Suppressor macrophage (primary cell): ENCODE data around the gene COL6A2.
"Not testable (repeated sequence)": the region's sequence is repeated elsewhere in the genome, so short reads cannot be mapped to it uniquely, and the experiment has no call there.

Experiments
- DNase-seq, 4 experiments: peaks; one replicate each; pipeline ENCODE4 v3.0.0-alpha.2; 2020 to 2022

The COL6A2 gene

DNA sequence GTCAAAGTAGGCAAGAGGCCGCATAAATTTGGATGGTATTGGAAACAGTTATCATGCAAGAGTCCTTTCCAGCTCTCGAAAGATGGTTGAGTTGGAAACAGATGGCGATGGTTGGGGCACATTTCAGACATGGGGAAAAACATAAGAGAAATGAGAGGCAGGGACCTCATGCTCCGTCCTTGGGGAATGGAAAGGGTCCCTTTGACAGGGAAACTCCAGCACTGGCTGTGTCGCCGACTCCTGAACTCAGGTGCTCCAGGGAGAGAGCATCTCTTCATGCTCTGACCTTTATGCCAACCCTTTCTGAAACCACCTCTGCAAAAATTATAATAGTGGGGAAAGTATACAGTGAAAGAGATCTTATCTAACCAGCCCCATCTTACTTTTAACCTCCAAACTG, 36.8 kb upstream of the COL6A2 start:
- no peak for DNase-seq

DNA sequence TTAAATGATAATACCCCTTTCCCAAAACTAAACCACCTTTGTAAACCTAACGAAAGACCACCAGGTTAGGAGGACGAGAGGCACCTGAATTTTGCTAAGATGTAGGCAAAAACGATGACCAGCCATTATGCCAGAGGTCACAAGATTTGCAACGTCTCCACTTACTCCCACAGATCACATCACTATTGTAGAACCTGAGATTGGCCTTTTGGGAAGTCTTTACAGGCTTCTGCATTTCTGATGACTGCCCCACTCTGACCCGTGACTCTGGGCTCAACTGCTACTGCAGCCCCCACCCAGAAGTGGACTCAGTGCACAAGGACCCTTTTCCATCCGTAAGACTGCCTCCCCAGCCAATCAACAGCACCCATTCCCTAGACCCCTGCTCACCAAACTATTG, 36.4 kb upstream of the COL6A2 start:
- peak; percentile 9 to 51 (median 36) for DNase-seq

DNA sequence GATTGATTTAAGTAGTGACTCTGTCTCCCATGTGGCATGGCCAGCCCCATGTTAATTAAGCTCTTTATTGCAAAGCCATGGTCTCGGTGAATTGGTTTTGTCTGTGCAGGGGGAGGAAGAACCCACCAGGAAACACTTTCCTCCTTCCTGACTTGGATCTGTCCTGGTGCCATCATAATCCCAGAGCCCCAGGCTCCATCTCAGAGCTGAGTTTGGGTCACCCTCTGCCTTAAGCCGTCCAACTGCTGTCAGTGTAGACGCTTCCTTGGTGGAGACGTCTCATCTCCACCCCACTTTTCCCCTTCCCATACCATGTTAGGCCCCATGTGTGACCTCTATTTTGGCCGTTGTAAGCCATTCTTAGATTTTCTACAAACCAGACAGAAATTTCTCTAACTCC, 36.0 kb upstream of the COL6A2 start:
- no peak for DNase-seq

DNA sequence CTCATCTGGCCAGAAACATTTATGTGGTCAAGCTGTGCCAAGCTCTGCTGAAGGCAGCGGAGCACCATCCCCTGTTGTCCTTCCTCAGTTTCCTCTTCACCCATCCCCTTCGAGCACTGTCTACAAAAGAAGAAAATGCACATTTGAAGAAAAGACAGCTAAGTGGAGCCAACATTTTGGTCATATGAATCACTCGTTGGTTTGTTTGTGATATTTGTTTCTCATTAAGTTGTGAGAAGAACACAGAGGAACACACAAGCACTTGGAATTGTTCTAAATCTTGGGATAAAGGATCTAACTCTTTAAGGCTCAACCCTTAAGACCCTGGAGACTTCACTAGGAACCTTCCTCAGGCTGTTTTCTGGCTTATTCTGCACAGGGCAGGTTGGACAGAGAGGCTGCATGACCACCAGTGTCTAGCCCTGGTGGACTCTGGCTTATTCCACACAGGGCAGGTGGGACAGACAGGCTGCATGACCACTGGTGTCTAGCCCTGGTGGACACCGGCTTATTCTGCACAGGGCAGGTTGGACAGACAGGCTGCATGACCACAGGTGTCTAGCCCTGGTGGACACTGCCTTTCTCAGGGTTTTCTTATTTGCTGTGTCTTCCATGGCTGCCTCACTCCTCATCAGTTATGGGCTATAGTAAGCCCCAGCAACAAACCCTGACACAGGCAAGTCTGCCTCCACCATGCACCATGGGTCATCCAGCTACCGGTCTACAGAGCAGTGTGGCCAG, 35.3 kb upstream of the COL6A2 start:
- DNase-seq: no peak

DNA sequence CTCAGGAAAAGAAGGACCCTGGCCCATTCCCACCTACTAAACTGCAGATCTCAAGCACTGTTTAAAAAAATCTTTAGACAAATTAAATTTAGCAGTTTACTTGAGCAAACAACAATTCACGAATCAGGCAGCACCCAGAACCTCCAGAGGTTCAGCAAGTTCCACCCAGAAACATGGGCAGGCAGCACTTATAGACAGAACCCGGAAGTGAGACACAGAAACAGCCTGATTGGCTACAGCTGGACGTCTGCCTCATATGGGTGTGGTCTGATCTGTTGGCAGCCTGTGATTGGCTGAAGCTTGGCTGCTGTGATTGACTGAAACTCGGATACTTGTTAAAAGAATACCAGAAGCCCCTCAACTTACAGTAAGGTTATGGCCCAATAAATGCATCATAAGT, 34.7 kb upstream of the COL6A2 start:
- DNase-seq: no peak

DNA sequence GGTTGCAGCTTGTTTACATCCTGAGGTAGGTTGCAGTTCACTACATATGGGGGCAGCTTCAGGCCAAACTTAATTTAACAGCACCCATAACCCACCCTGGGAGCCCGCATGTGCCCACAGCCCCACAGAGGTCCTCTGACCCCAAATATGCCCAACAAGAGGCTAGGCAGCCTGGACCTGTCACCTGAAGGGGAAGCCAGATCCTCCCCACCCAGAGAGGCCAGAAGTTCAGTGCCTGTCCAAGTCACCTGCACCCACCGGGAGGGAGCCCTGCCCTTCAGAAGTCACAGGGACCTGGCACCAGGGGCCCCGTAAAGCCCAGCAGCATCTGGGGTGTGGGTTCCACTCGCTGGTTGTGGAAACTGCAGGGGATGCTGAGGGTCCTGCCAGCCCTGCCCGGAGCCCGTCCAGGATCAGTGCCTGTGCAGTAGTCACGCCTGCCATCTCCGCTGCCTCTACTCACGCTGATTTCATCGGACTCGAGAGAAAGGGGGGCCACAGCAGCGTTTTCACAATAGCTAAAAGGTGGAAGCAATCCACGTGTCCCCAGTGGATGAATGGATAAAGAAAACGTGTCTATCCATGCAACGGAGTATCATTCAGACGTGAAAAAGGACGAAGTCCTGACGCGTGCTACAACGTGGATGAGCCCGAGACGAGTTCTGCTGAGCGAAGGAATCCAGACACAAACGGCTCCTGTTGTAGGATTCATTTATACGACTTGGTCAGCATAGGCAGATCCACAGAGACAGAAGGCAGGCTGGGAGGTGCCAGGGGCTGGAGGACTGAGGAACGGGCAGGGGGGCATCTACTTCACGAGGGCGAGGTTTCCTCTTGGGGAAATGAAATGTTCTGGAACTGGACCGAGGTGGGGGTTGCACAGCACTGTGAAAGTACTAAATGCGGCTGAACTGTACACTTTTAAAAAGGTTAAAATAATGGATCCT, 33.9 kb upstream of the COL6A2 start:
- no peak for DNase-seq

DNA sequence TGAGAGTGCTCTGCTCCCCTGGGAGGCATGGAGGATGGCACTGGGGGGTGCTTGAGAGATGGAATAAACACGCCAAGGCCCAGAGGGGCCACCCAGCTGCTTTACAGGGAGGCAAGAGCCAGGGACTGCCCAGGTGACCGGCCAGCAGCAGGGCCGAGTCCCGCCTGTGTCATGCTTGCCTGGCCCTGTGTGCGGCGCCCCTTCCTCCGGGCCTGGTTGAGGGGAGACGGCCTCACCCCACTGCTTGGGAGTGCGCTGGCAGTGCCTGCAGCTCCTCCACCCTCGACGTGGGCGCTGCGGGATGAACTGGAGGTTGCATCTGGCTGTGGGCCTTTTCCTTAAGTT, 33.1 kb upstream of the COL6A2 start:
- DNase-seq: no peak

DNA sequence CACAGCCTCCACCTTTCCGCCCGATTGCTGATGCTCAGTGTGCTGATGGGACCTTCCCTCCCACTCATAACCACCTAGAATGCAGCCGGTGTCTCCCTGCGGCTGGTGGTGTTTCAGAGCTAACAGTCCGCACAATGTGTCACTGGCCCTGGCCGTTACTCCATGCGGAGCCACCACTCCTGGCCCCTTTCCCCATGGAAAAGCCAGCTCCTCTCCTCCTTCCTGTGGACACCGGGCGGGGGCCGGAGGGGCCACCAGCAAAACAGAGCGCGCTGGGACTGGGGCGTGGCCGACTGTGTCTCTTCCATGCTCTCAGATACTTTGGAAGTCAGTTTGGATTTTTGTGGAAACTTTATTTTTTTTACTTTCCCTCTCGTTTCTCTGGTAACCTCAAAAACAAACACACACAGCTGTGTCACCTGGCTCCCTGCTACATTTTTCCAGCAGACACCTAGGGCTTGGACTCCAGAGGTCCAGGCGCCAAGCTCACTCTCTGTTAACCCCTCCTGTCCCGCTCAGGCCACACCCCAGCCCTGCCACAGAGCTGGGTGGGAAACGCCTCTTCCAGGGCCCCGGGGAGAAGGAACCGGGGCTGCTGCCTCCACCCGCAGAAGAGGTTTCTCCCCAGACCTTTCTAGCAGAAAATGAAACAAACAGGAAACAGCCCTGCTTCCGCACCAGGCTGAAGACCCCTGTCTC, 32.5 kb upstream of the COL6A2 start:
- no peak for DNase-seq

DNA sequence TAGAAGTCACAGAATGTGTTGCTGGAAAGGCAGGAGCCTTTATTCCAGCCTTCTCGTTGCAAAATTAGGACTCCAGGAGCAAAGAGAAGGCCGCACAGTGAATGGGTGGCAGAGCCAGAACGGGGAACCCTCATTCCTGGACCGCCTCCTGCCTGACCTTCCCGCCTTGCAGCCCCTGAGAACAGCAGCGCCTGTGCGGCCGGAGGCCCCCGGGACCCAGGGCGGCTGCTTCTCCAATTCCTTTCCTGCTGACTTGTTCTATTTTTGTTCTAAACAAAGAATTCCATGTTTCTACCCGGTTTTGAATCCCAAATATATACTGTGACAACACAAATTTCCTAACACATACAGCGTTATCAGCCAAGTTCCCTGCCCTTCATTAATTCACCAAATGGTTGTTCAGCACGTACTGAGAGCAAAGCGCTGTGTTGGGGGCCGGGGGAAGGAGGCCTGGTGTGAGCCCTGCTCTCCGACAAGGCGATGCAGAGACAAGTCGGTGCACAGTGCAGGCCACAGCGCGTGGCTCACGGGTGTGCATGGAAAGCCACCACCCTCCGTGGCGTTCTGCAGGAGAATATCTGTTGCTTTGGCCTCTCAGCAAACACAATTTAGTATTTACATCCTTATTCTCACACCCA, 31.9 kb upstream of the COL6A2 start:
- no peak for DNase-seq

DNA sequence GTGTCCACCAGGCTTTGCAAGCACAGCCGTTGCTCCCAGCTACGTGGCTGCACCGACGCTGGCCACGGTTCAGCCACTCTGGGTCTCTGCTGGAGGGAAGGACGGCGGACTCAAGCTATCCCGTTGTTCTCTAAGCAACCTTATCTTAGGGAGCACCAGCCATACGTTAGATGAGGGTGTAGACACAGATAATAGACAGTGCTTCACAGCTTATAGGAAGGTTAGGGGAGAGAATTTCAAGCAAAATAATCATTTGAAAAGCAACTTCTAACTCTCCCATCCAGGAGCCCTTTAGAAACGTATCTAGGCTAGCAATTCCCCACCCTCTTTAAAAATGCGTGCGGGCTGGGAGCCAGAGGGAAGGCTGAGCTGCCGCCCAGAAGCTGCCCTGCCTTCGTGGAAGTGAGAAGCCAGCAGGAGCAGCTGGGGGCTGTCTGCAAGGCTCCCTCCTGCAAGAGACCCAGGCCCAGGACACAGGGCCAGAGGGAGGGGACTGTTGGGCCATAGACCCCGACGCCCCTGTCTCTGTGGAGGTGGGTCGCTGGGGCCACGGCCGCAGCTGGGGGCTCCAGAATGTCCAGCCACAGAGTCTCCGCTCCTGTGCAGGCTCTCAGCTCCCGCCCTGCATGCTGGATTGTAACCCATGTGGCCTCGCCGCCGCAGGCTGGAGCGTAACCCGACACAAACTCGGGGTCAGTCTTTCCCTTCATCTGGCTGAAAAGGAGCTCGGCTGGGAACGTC, 31.2 kb upstream of the COL6A2 start:
- no peak for DNase-seq

DNA sequence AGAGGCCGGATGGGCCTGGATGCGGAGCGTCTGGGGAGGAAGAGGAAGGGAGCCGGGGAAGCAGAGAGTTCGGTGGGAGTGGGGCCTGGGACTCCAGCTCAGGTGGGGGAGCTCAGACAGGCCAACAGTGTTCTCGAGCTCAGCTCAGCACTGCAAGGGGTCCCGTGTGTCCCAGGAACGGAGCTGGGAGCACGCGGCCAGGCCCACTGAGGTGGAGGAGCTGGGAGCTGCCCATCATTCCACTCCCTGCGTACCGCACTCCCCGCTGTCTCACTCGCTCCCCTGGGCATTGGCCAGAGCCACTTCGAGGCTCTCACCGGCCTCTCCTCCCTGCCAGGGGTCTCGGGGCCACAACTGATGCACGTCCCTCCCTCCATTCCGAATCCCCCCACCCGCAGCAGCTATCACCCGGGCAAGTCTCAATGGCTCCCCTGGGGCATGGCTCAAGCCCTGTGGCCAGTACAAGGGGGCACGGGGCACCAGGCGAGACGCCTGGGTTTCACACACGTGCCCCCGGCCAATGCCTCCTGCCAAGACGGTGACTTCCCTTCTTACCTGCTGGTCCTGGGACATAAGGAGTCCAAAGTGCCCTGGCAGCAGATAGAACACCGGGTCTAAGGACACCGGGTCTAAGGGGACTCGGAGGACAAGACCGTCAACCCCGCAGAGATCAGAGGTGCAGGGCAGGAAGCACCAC, 30.3 kb upstream of the COL6A2 start:
- DNase-seq: no peak

DNA sequence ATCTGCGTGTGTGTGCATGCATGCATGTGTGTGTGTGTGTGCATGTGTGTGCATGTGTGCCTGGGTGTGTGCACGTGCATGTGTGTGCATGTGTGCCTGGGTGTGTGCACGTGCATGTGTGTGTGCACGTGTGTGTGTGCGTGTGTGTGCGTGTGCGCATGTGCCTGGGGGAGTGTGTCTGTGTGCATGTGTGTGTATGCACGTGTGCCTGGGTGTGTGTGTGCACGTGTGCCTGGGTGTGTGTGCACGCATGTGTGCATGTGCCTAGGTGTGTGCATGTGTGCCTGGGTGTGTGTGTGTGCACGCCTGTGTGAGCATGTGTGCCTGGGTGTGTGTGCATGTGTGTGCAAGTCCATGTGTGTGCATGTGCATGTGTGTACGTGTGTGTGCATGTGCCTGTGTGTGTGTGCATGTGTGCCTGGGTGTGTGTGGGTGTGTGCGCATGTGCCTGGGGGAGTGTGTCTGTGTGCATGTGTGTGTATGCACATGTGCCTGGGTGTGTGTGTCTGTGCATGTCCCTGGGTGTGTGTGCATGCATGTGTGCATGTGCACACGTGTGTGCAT, 29.3 kb upstream of the COL6A2 start:
- no peak for DNase-seq

DNA sequence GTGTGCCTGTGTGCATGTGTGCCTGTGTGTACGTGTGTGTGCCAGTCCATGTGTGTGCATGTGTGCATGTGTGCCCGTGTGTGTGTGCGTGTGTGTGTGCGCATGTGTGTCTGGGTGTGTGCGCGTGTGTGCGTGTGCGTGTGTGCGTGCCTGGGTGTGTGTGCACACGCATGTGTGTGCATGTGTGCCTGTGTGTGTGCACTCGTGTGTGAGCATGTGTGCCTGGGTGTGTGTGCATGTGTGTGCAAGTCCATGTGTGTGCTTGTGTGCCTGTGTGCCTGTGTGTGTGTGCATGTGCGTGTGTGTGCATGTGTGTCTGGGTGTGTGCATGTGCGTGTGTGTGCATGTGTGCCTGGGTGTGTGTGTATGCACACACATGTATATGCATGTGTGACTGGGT, 28.7 kb upstream of the COL6A2 start:
- DNase-seq: no peak

DNA sequence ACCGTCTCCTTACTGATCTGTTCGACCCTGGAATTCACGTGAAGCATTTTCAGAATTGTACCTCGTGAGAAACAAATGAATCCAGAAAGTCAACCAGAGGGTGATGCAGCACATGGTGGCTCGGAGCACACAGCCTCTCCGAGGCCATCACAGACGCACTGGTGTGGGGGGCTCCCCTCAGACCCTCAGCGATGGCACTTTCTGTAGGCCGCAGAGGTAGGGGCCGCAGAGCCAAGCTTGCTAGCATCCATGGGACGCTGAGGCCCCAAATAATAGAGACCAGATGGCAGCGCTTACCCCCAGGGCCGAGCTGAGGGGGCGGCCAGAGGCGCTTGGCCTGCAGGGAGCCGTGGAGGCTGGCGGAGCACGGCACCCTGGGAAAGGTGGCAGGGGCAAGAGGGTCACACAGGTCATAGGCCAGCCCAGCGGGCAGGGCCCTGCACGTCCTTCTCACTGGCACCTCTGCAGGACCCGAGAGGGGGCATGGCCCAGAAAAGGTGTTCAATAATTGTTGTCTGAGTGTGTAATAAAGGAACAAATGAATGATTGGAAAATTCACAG, 28.1 kb upstream of the COL6A2 start:
- DNase-seq: no peak

DNA sequence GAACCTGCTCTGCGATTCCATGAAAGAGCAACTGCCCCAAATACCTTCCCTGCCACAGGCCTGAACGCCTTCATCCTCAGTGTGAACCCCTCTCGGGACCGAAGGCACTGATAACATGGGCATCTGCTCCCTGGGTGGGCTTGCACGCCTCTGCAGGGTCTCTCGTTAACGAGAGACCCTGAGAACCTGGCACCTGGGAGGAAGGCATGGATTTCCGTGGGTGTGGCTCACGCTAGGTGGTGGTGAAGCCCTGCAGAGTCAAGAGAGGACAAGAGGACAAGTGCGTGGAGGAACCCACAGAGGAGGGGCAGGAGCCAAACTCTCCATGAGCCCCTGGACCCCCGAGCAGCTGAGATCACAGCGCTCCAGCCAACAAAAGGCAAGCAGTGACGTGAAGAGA, 26.8 kb upstream of the COL6A2 start:
- no peak for DNase-seq

DNA sequence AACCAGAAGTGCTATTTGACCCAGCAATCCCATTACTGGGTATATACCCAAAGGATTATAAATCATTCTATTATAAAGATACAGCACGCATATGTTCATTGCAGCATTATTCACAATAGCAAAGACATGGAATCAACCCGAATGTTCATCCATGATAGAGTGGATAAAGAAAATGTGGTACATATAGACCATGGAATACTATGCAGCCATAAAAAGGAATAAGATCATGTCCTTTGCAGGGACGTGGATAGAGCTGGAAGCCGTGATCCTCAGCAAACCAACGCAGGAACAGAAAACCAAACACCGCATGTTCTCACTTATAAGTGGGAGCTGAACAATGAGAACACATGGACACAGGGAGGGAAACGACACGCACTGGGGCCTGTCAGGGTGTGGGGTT, 21.2 kb upstream of the COL6A2 start:
- not testable (repeated sequence) for DNase-seq

DNA sequence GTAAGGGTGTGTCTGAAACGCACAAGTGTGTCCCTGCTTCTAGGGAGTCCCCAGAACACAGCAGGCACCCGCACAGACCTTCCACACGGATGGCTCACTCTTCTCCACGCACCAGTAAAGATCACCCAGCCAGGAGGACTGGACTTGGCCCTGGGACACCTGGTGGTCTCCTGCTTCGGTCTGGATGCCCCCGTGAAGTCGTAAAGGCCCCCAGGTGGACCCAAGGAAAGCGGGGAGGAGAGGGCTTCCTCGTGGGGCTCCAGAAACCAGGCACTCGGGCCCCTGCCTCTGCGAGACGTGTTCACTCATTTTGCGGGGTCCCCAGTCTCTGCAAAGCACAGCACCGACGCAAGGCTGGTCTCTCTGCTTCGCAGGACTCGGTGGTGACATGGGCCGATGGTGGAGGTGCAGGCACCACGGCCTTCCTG, 20.2 kb upstream of the COL6A2 start:
- DNase-seq: no peak

DNA sequence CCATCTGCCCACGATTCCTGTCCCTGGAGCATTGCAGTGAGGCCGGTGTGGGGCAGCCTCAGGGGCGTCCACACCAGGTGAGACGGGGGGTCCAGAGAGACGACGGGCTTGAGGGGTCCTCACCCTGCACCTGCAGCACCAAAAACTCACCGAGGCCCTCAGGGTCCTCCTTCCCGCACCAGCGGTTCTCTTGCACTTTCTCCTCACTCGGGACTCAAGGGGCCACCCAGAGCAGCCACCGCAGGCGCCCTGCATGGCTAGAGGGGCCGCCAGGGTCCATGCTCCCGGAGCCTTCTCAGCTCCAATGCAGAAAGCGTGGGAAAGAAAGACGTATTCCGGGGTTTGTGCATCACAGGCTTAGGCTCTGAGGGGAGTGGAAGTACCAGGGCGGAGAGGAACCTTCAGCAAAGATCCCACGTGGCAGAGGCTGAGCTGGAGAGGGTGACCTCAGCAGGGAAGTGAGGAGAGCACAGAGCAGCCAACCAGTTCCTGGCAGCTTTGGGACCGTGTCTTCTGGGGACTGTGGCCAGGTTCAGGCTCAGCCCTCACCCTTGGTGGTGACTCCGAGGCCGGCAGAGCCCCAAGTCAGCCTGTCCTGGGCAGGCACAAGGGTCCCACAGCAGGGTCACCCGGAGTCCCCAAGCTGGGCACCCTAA, 19.5 kb upstream of the COL6A2 start:
- peak in 3 of 4 experiments; percentile 10 to 37 (median 12) for DNase-seq

DNA sequence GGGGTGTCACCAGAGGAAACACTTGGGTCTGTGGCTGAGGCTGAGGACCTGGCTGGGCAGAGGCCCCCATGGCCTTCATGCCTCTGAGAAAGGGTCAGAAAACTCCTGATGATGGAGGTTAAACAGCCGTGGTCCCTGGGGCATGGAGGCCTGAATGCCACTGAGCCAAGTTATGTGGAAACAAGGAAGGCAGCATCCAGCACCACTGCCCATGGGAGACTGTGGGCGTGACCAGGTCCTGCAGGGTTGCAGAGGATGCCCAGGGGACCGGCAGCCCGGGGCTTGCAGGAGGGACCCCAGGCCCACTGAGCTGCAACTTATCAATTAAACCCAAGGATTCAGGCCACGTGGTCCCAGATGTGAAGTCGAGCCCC, 18.9 kb upstream of the COL6A2 start:
- no peak for DNase-seq
